Activated CD8-positive, alpha-beta memory T cell treated with anti-CD3 and anti-CD28 coated beads for 48 hours (primary cell): ENCODE results near the gene PARM1.

Source experiments
- DNase-seq, 3 experiments: peaks; one replicate each; pipeline ENCODE4 v3.0.0-alpha.2; 2020; ENCODE audit warnings: low read depth in 2 of 3, low spot score in 2 of 3

The PARM1 gene

GRCh38 chr4:74942251-74942917, 9.5 kb downstream of the PARM1 start:
- DNase-seq: no peak

DNA sequence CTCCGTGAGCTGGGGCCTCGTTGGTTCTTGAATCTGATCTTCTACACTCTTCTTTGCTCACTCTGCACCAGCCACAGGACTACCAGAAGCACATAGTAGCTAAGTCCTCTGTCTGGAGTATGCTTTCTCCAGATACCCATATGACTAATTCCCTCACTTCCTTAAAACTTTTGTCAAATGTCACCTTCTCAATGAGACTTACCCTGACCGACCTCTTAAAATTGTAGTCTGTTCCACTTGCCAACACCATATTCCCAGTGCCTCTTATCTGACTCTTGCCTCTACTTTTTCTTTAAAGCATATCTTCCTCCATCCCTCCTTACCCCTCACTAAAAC, 10.0 kb downstream of the PARM1 start:
- no peak for DNase-seq

DNA sequence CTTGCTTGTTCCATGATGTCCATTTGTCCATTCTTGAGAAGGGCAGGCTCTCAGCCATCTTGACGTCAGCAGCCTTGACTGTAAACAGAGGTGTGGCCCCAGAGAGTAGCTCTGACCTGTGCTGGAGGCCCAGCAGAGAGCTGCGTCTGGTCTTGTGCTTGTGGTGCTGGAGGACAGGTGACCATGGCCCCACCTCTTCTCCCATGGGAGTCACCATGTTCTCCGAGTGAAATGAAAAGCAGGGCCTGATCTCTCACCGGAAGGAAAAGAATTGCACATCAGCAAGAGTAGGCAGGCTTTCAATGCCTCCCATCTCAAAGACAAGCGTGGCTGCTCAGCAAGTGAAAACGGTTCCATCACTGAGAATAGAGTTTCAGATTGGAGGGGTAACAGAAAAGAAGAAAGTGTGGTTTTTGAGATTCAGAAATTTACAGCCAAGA, 11.5 kb downstream of the PARM1 start:
- no peak for DNase-seq

DNA sequence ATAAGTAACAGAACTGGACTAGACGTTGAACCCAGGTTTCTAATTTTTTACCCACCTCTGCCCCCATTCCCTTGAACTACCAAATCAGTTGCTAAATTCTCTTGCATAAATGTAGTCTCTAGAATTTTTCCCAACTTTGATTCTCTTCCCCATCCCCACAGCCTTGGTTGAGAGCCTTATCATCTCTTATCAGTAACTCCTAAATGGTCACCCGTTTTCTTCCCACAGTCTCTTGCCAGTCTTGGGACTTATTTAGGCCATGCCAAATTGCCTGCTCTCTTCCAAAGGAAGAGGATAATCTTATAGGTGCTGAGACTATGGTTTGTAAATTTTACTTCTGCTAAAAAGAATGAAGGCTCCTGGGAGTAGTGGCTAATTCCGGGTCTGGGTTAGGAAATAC, 13.3 kb downstream of the PARM1 start:
- DNase-seq: no peak

GRCh38 chr4:74947798-74948197, 14.9 kb downstream of the PARM1 start:
- no peak for DNase-seq

DNA sequence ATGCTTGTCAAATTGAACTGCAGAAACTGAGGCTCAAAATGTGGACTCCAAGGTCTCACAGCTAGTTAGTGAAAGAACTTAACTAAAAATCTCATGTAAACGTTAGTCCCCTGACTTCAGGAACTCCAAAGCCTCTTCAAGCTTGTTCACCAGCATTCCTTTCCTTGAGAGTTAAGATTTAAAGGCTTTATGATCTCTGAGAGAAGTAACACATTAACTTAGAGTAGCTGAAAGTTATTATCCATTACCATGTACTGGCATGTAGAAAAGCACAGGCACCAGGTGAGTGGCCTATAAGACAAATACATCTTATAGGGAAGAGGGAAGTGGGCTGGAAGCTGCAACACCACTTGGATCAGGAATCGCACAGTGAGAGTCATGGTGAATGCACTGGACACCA, 15.3 kb downstream of the PARM1 start:
- DNase-seq: no peak

GRCh38 chr4:74950200-74950599, 17.3 kb downstream of the PARM1 start:
- no peak for DNase-seq

- DNase-seq: no peak
These were observed 18.0 kb downstream of the PARM1 start for GRCh38 chr4:74950882-74951281.

DNA sequence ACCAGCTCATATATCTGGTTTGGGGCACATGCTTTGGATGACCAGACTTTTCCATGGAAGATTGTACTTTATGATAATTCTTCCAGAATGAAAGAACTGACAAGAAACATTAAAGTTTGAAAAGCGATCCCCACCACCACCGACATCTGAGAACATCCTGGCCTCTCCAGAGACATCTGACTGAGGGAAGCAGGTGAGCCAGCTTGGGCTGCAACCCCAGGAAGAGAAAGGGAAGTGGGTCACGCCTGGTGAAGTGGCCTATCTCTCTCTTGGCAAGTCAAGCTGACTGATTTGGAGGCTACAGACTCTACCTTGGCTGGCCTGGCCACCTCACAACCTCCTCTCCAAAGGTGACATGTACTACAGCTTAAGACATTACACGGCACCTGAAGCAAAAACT, 20.7 kb downstream of the PARM1 start:
- no peak for DNase-seq

- no peak for DNase-seq
These were observed 26.0 kb downstream of the PARM1 start for GRCh38 chr4:74958881-74959280.

DNA sequence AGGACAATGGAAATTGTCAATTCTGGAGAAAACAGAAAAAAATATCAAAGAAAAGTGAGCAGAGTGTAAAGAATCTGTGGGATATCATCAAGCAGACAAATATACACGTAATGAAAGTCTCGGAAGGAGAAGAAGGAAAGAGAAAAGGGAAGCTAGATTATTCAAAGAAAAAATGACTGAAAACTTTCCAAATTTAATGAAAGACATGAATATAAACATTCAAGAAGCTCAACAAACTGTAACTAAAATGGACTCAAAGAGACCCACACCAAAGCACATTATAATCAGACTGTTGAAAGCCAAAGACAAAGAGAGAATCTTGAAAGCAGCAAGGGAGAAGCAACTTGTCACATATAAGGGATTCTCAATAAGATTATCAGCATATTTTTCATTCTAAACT, 28.3 kb downstream of the PARM1 start:
- DNase-seq: no peak

- no peak for DNase-seq
These were observed 29.7 kb downstream of the PARM1 start for GRCh38 chr4:74962584-74962983.

GRCh38 chr4:74964311-74964710, 31.4 kb downstream of the PARM1 start:
- no peak for DNase-seq

GRCh38 chr4:74967324-74967723, 34.4 kb downstream of the PARM1 start:
- DNase-seq: no peak

DNA sequence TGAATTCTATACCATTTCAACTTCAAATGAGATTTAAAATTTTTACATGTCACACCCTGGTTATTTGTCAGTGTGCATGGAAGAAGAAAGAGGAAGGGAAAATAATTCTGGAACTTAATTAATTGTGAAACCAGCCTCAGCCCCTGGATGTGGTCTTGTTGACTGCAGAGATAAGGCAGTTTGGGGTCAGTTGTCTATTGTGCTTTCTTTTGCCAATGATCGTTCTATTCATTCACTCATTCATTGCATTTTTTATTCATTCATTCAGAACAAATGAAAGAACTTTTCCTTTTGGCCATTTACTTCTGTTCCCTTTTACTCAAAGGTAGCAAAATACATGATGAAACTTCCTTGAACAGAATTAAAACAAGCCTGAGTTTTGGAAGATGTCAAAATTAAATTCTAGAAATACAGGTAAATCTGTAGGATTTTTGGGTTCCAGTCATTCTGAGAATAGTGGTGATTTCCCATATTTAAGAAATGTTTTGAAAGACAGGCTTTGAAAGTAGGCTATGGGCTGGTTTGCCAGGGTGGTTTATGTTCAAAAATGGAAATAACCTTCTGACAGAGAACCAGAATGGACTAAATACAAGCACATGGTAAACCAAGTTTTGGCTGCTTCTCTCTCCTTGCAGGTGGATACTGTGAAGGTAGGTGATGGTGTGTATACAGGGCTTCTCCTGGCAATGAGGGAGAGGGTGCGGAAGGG, 35.7 kb downstream of the PARM1 start:
- no peak for DNase-seq

DNA sequence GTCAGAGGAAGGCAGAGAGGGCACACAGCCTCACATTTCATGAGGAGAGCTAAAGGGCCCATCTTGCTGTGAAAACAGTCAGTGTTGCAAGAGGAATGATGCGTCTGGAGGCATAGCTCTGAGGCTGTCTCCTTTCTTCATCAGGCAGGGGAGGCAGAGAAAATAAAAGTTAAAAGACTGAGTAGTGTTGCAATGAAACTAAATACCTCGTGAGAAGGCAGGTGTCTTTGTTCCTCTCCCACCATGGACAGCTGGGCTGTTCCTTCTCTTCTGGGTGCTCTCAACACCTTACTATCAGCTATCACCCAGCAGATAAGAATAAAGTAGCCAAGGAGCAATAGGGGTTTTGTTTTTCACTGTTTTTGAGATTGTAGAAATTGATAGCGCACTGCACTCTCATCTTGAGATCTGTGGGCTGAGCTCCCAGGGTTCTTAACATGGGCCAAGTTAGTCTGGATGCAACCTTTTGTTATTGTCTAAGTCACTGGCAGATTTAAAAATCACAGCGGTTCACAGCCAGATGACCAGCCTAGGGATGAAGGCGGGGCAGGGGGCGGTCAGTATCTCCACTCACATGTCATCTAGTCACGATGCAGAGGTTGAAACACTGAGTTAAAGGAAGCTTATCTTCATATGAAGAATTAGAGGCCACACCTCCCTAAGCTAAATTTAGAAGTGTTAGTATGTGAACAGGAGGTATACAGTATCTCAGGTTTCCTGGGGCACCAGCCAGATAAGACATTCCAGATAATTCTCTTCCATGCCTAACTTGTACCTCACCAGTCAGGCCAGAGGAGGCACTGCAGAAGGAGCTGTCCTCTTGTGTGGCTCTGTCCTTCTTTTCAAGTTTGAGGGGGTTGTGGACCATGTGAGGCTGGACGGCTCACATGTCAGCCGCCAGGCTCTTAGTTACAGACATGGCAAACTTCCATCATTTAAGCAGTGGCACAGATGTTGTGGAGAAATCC, 36.9 kb downstream of the PARM1 start:
- no peak for DNase-seq

DNA sequence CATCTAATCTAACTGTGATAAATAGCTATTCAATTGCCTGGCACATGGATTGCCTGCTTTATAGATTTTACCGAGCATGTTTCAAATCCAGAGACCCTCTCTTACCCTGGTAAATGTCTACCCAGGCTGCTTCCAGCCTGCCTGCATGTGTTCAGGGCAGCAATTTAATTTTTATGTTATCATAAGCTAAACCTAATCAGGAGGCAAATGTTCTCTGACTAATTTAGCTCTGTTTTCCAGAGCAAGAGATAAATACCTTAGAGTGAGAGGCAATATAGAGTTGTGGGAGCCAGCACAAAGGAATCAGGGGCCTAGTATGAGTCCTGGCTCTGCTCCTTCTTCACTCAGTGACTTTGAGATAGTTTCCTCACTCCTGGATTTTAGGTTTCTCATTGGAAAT, 37.7 kb downstream of the PARM1 start:
- DNase-seq: no peak

- DNase-seq: no peak
These were observed 38.9 kb downstream of the PARM1 start for GRCh38 chr4:74971862-74972261.

DNA sequence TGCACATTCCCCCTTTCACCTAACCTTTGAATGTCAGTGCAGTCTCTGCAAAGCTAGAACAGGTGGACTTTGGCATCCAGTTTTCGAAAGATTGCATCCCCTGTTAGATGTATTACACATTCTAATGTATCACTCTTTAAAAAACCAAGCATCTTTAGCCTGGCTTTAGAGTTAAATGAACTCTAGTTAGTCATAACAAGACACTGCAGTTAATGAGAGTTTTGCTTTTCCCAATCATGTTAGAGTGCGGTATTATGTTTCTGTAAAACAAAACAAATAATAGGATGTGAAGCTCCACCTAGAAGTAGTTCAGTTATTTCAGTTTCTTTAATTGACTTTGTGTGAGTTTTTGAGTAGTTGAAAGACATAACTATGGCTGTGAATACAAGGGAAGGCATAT, 42.2 kb downstream of the PARM1 start:
- no peak for DNase-seq

DNA sequence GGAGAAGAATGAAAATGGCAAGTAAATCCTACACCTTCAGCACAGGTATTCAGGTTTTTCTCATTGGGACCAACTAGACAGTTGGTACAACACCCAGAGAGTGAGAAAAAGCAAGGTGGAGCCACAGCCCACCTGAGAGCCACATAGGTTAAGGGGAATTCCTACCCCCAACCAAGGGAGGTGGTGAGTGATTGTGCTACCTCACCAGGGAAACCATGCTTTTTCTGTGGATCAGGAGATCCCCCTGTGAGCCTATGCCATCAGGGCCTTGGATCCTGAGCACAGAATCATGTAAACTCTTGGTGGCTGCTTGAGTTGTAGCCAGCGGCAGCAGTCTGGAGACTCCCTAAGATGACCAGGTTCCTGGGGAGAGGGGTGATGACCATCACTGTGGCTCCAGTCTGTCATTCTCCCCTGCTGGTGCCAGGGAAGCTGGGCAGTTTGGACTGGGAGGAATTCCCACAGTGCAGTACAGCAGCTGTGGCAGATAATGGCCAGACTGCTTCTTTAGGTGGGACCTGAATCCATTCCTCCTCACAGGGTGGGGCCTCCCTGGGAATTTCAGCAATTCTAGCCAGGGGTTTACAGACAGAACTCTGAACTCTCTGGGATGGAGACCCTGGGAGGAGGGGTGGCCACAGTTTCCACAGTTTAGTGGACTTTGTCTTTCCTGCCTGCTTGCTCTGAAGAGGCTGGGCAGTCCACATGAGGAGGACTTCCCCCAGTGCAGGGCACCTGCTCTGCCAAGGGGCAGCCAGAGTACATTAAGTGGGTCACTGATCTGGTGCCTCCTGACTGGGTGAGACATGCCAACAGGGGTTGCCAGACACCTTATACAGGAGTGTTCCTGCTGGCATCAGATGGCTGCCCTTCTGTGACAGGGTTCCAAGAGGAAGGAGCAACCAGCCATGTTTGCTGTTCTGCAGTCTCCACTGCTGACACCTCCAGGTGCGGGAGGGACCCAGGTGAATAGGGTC, 43.2 kb downstream of the PARM1 start:
- no peak for DNase-seq
